Panc1 (cell line): Measurements from ENCODE around the gene COL11A2.

Source experiments
- POLR2AphosphoS5 ChIP-seq: IDR thresholded peaks from 2 replicates; pipeline ENCODE4 v1.6.1; 2012; ENCODE audit warnings: mild to moderate bottlenecking, low read depth, low read length, moderate library complexity
- SIN3A ChIP-seq: IDR thresholded peaks from 2 replicates; pipeline ENCODE4 v1.6.1; 2012; ENCODE audit warnings: low read depth, mild to moderate bottlenecking, low read length, moderate library complexity, borderline replicate concordance; ENCODE audit not compliant: insufficient read depth
- TF ChIP-seq, protein P1 (sequence below): fragments of 450-650 bp; IDR thresholded peaks from 2 replicates; pipeline ENCODE4 v1.5.1; 2017; ENCODE audit warnings: mild to moderate bottlenecking
- TF ChIP-seq, protein P2 (sequence below), 2 experiments: IDR thresholded peaks; 2 replicates each; pipeline ENCODE4 v1.6.1; 2011 to 2012; ENCODE audit warnings: low read depth in 2 of 2, control low read depth in 1 of 2, low read length in 1 of 2, mild to moderate bottlenecking in 1 of 2, moderate library complexity in 1 of 2; ENCODE audit not compliant: insufficient read depth in 1 of 2

DNA sequence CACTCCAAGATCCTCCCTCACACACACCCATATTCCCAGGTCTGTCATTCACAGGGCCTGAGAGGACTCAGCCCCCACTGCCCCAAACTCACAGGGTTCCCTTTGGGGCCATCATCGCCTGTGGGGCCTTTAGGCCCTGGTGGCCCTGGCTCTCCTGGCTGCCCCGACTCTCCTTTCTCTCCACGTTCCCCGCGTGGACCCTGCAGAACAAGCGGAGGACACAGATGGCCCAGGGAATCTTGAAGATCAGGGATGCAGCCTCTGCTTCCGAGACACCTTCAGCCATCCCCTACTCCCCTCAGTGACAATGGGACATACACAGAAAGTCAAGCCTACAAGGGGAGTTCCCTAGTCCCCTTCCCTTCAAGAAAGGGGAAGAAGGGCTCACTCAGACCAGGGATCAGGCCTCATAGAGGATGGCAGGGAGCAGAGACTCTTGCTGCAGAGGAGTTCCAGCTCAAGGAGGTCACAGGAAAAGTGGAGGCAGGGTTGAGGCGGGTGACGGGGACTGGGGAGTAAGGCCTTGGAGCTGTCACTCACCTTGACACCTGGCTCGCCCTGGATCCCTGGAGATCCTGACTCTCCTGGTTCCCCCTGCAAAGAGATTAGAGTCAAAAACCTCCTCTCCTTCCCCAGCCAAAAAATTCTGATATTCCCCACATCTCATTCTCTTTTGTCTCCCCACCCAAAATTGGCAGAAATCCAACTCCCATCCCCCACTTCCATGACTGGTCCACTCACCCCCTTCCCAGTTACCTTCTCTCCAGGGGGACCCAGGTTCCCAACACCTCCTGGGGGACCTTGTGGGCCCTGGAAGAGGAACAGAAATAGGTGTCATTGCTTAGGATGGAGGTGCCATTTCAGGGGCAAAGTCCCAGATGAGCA is 22.7 kb downstream of the COL11A2 start:
- TF ChIP-seq SIN3A (no peak), POLR2AphosphoS5 (no peak)
- TF ChIP-seq, protein P1, sequence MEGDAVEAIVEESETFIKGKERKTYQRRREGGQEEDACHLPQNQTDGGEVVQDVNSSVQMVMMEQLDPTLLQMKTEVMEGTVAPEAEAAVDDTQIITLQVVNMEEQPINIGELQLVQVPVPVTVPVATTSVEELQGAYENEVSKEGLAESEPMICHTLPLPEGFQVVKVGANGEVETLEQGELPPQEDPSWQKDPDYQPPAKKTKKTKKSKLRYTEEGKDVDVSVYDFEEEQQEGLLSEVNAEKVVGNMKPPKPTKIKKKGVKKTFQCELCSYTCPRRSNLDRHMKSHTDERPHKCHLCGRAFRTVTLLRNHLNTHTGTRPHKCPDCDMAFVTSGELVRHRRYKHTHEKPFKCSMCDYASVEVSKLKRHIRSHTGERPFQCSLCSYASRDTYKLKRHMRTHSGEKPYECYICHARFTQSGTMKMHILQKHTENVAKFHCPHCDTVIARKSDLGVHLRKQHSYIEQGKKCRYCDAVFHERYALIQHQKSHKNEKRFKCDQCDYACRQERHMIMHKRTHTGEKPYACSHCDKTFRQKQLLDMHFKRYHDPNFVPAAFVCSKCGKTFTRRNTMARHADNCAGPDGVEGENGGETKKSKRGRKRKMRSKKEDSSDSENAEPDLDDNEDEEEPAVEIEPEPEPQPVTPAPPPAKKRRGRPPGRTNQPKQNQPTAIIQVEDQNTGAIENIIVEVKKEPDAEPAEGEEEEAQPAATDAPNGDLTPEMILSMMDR = no peak
- TF ChIP-seq, protein P2, sequence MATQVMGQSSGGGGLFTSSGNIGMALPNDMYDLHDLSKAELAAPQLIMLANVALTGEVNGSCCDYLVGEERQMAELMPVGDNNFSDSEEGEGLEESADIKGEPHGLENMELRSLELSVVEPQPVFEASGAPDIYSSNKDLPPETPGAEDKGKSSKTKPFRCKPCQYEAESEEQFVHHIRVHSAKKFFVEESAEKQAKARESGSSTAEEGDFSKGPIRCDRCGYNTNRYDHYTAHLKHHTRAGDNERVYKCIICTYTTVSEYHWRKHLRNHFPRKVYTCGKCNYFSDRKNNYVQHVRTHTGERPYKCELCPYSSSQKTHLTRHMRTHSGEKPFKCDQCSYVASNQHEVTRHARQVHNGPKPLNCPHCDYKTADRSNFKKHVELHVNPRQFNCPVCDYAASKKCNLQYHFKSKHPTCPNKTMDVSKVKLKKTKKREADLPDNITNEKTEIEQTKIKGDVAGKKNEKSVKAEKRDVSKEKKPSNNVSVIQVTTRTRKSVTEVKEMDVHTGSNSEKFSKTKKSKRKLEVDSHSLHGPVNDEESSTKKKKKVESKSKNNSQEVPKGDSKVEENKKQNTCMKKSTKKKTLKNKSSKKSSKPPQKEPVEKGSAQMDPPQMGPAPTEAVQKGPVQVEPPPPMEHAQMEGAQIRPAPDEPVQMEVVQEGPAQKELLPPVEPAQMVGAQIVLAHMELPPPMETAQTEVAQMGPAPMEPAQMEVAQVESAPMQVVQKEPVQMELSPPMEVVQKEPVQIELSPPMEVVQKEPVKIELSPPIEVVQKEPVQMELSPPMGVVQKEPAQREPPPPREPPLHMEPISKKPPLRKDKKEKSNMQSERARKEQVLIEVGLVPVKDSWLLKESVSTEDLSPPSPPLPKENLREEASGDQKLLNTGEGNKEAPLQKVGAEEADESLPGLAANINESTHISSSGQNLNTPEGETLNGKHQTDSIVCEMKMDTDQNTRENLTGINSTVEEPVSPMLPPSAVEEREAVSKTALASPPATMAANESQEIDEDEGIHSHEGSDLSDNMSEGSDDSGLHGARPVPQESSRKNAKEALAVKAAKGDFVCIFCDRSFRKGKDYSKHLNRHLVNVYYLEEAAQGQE (IDR thresholded peaks at IDR 0.05; ENCODE audit: insufficient read depth in 1 of 2, low read depth in 2 of 2, low read length in 1 of 2) = no peak
